ENCODE results near the gene SCYGR7.
"Not testable (repeated sequence)": the region's sequence is repeated elsewhere in the genome, so short reads cannot be mapped to it uniquely, and the experiment has no call there.

SCYGR7 gene

GRCh38 chr2:227728035-227728434 lies at the start of gene SCYGR7:
Gene SCYGR7, plus strand, starts transcription at chr2:227728335. Its CDS starts 0 bp downstream, at chr2:227728335.
- no peak for DNase-seq (ENCODE audit: low read depth in 2 of 2)

DNA sequence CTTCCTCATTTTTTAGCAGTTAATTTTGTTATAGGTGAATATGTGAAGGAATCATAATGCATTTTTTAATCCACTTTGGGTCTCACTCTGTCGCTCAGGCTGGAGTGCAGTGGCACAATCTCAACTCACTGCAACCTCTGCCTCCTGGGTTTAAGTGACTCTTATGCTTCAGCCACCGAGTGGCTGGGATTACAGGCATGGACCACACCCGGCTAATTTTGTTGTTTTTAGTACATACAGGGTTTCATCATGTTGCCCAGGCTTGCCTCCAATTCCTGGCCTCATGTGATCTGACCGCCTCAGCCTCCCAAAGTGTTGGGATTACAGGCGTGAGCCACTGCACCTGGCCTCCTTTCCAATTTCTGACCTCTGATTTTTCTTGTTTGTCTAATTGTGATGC lies 43.9 kb upstream of the SCYGR7 start:
- DNase-seq (ENCODE audit: low read depth in 2 of 2), result no peak

GRCh38 chr2:227687189-227687588 lies 40.9 kb upstream of the SCYGR7 start:
- no peak for DNase-seq (ENCODE audit: low read depth in 2 of 2)

DNA sequence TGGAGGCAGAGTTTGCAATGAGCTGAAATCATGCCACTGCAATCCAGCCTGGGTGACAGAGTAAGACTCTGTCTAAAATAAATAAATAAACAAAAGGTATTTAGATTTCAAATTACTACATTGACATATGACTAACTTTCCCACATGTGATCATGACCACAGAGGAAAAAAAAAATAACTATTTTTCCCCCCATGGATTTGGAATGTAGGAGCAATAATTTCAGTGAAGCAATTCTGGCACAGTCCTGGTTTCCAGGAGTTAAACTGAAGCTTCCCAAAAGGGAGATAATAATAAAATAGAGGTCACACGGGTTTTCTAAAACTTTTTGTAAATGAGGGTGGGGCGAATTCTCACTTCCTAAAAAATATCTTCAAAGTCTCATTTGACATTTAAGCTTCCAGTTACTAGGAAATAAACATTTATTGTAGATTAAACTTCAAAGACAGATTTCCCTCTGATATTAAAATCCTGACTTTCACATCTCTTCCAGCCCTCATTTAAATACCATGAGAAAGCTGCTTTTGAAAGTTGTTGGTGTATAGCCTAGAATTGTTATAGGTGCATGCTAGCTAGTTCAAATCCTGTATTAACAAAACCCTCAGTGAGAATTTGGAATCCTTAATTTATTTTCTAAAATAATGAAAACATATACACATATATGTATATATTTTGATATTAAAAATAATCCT lies 31.0 kb upstream of the SCYGR7 start:
- DNase-seq (ENCODE audit: low read depth in 2 of 2), result no peak

DNA sequence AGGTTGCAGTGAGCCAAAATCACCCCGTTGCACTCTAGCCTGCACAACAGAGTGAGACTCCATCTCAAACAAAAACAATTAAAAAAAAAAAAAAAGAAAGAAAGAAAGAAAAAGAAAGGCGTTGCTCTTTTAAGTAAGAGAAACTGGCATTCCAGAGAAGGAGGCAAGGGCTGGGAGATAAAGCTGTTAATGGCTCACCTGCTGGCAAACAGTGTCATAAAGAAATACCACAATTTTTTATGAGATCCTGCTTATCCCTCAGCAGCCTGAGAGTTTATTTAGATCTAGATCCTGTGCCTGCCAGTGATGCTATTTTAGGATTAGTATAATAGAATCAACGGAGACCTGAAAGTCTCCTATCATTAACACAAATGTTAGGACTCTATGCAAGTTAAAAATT lies 26.6 kb upstream of the SCYGR7 start:
- DNase-seq (ENCODE audit: low read depth in 2 of 2), result no peak

DNA sequence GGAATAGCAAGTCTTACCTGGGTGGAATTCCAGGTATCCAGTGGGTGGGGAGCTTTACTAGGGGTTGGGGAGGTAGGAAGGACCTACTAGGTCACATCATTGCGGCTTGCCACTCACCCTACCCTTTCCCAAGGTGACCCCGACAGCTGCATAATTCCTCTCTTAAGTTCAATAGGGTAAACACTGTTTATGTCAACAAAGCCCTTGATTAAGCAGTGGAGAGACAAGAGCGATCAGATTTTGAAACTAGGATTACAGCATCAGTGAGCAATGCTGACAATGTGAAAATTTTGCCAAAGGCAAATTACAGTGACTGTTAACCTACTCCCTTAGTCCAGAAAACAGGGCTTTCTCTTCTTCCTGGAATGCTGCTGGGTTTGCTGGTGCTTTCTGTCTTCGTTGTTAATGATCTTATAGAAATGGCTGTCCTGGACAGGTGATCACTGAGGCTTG lies 24.8 kb upstream of the SCYGR7 start:
- no peak for DNase-seq (ENCODE audit: low read depth in 2 of 2)

DNA sequence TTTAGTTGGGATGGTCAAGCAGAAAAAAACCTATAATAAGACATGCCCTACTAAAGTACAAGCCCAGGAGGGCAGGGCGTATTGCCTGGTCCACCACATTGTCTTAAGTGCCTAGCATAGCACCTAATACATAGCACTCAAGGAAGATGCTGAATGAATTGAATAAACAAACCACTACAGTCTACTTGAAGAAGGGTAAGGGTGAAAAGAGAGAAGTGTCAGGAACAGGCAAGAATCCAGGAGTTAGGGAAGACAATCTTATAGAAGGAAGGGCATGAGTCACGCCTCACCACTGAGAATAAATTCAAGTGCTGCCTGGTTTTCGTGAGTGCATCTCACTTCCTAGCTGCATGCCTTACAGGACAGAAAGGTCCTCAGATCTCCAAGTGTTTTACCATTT lies 24.2 kb upstream of the SCYGR7 start:
- no peak for DNase-seq (ENCODE audit: low read depth in 2 of 2)

DNA sequence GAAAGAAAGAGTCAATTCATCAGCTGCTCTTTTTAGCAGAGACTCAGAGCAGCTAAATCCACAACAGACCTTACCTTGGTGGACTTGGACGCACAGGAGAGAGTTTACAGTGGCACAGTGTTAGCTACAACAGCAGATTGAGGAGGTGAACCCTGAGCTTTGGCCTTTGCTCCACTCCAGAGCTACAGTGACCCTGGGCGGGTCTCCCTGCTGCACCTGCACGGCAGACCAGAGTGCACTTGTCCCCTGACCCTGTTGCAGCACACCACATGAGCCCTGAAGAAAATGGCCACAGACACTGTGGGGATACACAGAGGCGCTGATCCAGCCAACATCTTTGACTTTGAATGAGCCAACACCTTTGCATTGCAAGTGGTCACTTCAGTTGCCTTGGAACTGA lies 21.3 kb upstream of the SCYGR7 start:
- DNase-seq (ENCODE audit: low read depth in 2 of 2), result no peak

DNA sequence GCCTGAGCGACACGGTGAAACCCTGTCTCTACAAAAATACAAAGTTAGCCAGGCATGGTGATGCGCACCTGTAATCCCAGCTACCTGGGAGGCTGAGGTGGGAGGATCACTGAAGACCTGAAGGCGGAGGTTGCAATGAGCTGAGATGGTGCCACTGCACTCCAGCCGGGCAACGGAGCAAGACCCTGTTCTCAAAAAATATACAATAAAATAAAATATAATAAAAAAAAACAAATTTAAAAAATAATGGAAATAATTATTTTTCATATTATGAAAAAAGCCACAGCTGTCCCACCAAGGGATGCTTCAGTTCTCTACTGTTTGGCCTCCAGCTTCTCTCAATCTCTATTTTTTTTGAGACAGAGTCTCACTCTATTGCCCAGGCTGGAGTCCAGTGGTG lies 20.7 kb upstream of the SCYGR7 start:
- DNase-seq (ENCODE audit: low read depth in 2 of 2), result no peak

DNA sequence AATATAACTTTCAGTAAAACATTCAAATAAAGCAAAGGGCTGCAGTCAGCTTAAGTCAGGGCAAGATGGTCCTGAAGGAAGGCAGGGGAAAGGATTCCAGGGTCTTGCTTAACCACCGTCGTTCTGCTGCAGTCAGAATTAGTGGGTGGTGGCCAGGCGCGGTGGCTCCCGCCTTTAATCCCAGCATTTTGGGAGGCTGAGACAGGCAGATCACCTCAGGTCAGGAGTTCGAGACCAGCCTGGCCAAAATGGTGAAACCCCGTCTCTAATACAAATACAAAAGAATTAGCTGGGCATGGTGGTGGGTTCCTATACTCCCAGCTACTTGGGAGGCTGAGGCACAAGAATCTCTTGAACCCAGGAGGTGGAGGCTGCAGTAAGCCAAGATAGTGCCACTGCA lies 17.1 kb upstream of the SCYGR7 start:
- DNase-seq (ENCODE audit: low read depth in 2 of 2), result no peak

DNA sequence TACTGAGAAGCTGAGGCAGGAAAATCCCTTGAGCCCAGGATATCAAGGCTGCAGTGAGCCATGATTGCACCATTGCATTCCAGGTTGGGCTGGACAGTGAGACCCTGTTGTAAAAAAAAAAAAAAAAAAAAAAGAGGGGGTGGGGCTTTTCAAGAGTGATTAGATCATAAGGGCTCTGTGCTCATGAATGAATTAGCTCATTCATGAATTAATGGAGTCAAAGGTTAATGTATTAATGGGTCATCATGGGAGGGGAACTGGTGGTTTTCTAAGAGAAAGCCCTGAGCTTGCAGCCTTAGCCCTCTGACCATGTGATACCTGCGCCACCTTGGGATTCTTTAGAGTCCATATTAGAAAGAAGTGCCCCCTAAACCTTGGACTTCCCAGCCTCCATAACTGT lies 14.8 kb upstream of the SCYGR7 start:
- DNase-seq (ENCODE audit: low read depth in 2 of 2), result no peak

DNA sequence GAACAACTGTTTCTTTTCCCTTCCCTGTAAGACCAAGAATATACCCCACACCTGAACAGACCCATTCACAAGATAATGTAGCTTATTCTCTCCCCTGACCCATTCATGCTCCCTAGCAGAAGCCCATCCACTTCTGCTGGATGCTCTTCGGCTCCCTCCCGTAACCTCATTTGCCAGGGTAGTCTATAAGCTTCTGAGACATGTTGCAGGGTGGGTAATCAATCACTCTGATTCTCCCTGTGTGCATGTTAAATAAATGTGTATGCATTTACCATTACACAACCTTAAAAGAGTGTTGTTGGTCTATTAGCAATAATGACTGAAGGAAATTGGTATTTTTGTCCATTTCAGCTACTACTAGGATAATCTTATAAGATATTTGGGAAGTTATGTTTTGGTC lies 11.6 kb upstream of the SCYGR7 start:
- no peak for DNase-seq (ENCODE audit: low read depth in 2 of 2)

DNA sequence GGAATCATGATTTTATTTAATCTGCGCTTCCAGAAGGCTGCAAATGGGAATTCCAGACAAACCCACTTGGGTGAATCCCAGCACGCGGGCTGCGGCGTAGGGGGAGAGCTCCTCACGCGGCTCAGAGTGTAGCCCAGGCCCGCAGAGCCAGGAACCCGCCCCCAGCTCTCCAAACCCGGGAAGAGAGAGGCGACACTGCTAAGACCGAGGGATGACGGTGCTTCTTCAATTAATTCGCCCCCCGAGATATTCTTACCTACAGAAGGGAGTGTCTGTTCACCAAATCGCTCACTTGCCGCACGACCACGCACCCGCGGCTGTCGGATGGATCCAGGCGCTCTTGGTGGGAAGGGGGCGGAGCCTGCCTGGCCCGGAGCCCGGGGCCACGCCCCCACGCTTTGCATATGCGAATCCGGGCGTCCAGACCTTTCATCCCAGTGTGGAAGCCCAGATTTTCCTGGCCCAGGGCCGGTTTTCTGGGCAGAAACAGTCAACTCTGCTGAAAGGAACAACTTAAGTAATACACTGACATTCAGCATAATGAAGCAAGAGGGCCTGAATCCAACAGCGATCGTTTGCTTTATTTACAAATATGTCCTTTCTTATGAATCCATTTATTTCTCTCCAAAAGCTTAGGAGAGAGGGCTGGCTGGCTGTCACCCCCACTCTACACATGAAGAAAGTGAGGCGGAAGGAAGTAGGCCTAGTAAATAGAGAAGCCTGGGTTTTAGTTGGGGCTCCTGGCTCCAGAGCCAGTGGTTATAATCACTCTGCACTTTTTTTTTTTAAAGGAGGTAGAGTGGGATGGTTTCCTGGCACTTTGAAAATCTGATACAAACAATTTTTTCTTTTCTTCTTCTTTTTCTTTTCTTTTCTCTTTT lies 10.2 kb upstream of the SCYGR7 start, which contains the start of gene SLC19A3:
SLC19A3 (minus strand) TSS at position 342 of the 881 bp plus-strand sequence. CDS start 15,710 bp downstream, outside the sequence.
- peak; percentile 2 to 8 for DNase-seq (ENCODE audit: low read depth in 2 of 2)

GRCh38 chr2:227719641-227720040 lies 8.5 kb upstream of the SCYGR7 start:
- no peak for DNase-seq (ENCODE audit: low read depth in 2 of 2)

DNA sequence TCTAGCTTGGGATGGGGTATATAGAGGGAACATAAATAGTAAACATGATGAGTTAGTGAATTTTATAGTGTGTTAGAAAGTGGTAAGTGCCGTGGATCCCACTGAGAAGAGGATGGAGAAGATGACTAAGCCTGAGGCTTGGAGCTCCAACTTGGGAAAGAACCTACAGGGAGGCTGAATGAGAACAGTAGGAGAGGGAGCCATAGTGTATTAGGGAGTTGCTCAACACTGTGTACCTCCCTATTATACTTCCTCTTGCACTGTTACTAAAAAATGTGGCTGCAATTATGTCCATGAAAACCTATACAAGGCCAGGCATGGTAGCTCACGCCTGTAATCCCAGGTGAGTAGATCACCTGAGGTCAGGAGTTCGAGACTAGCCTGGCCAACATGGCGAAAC lies 7.5 kb upstream of the SCYGR7 start:
- DNase-seq (ENCODE audit: low read depth in 2 of 2), result no peak

DNA sequence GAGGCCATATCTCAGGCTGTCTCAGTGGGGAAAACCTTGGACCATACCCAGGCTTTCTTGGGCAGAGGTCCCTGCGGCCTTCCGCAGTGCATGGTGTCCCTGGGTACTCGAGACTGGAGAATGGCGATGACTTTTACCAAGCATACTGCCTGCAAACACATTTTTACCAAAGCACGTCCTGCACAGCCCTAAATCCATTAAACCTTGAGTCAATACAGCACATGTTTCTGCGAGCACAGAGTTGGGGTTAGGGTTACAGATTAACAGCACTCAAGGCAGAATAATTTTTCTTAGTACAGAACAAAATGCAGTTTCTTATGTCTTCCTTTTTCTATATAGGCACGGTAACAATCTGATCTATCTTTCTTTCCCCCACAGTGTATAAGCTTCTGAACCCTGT lies 5.3 kb upstream of the SCYGR7 start:
- not testable (repeated sequence) for DNase-seq (ENCODE audit: low read depth in 2 of 2)

- no peak for DNase-seq (ENCODE audit: low read depth in 2 of 2)
These were observed 3.6 kb upstream of the SCYGR7 start, which contains the start of gene SCYGR6 for GRCh38 chr2:227724394-227725039. Gene SCYGR6, minus strand, starts transcription at chr2:227724757. Its CDS starts 0 bp downstream, at chr2:227724757.

DNA sequence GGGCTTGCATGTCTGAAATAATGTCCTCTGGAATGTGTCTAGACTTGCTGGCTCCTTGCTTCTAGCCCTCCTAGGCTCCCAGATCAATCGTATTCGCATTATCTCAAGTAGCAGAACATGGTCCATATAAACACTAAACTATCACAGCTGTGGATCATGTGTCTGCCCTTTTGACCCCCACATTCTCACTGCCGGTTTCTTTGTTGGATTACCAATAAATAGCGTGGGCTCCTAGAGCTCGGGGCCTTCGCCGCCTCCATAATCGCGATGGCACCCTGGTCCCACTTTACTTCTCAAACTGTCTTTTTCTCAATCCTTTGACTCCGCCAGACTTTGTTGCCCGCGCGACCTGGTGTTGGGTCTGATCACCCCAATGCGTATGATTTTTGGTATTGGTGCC lies 11.2 kb downstream of the SCYGR7 start:
- no peak for DNase-seq (ENCODE audit: low read depth in 2 of 2)

DNA sequence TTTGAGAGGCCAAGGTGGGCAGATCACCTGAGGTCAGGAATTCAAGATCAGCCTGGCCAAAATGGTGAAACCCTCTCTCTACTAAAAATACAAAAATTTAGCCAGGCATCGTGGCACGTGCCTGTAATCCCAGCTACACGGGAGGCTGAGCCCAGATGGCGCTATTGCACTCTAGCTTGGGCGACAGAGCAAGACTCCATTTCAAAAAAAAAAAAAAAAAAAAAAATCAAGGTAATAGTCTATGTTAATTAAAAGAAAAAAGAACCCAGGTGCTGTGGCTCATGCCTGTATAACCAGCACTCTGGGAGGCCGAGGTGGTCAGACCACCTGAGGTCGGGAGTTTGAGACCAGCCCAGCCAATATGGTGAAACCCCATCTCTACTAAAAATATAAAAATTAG lies 12.6 kb downstream of the SCYGR7 start:
- not testable (repeated sequence) for DNase-seq (ENCODE audit: low read depth in 2 of 2)

GRCh38 chr2:227745594-227745993 lies 17.5 kb downstream of the SCYGR7 start, which contains the start of gene SCYGR8:
Gene SCYGR8, plus strand, starts transcription at chr2:227745894. Its CDS starts 0 bp downstream, at chr2:227745894.
- no peak for DNase-seq (ENCODE audit: low read depth in 2 of 2)

DNA sequence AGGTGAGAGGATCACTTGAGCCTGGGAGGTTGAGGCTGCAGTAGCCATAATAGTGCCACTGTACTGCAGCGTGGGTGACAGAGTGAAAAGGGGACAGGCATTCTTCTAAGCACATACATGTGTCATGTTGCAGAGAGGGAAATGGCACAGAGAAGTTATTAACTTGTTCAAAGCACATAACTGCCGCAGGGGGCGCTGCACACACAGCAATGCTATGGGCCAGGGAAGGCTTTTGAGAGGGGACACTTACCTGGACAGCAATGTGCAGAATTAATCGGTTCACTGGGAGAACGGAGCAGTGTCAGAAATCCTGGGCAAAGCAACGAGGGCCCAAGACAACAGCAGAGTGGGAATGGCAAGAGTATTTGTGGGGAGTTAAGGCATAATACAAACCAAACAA lies 19.9 kb downstream of the SCYGR7 start:
- no peak for DNase-seq (ENCODE audit: low read depth in 2 of 2)

GRCh38 chr2:227756261-227756660 lies 28.1 kb downstream of the SCYGR7 start:
- not testable (repeated sequence) for DNase-seq (ENCODE audit: low read depth in 2 of 2)
